ENCODE measurements around the gene HSP90B1. TPM values are rescaled to one million over a fixed set of nuclear protein-coding genes. Genes with fewer than 3 reads are reported as not detected.
A peak's percentile ranks its signal among the peaks of the same experiment; 100 is the strongest.

Gene HSP90B1
- total RNA-seq, 3 donors from 2014 or later (not counting 1 experiment from before 2014, with no cell fraction given) = 282 to 390 (median 389) TPM

DNA sequence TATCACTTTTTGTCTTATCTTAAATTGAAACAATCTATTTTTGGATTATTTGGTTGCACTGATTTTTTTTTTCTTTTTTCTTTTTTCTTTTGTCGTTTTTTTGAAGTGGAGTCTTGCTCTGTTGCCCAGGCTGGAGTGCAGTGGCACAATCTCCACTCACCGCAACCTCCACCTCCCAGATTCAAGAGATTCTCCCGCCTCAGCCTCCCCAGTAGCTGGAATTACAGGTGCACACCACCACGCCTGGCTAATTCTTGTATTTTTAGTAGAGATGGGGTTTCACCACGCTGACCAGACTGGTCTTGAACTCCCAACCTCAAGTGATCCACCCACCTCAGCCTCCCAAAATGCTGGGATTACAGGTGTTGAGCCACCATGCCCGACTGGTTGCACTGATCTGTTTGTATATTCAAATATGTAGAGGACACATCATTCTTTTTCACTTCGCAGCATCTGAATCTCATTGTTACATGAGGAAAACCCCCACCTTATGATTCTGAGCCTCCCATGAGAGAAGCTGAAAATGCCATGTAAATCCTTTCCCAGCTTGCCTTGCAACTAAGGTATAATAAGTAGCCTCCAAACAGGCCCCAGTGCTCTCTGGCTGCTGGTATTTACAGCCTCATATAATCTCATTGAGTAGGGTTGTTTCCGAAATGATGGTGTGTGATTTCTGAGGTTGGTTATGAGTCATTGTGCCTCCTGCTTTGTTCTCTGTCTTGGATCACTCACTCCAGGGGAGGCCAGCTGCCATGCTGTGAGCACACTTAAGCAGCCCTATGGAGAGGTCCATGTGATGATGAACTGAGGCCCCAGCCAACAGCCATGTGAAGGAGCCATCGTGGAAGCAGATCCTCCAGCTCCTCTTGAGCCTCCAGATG, 5.2 kb upstream of the HSP90B1 start:
- intact Hi-C loops (cut with micrococcal nuclease) = no loop called here
- Histone ChIP-seq H3K36me3 (ENCODE audit: control insufficient read depth, insufficient read depth, low read length) (no peaks in the 10 kb centered on the region), H3K4me3 (ENCODE audit: low read length) (no peak overlapping the region), H3K27ac (ENCODE audit: low read length) (no peak overlapping the region), H3K4me1 (ENCODE audit: control insufficient read depth, insufficient read depth, low read length) (peaks cover 15% of the 10 kb centered on the region), H3K9me3 (ENCODE audit: control insufficient read depth, insufficient read depth, low read length) (no peaks in the 10 kb centered on the region), H3K27me3 (ENCODE audit: control insufficient read depth, insufficient read depth, low read length) (no peaks in the 10 kb centered on the region)
- Mint-ChIP-seq H3K9me3 (no peaks in the 10 kb centered on the region), H3K27ac (no peak overlapping the region), H3K27me3 (ENCODE audit: low read depth in 2 of 2) (peaks cover 0 to 1% of the 10 kb centered on the region in 2 donors), H3K4me3 (no peak overlapping the region), H3K4me1 (peaks cover 17 to 24% of the 10 kb centered on the region in 2 donors), H3K36me3 (no peaks in the 10 kb centered on the region)
- TF ChIP-seq, protein P1, sequence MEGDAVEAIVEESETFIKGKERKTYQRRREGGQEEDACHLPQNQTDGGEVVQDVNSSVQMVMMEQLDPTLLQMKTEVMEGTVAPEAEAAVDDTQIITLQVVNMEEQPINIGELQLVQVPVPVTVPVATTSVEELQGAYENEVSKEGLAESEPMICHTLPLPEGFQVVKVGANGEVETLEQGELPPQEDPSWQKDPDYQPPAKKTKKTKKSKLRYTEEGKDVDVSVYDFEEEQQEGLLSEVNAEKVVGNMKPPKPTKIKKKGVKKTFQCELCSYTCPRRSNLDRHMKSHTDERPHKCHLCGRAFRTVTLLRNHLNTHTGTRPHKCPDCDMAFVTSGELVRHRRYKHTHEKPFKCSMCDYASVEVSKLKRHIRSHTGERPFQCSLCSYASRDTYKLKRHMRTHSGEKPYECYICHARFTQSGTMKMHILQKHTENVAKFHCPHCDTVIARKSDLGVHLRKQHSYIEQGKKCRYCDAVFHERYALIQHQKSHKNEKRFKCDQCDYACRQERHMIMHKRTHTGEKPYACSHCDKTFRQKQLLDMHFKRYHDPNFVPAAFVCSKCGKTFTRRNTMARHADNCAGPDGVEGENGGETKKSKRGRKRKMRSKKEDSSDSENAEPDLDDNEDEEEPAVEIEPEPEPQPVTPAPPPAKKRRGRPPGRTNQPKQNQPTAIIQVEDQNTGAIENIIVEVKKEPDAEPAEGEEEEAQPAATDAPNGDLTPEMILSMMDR (IDR thresholded peaks at IDR 0.05) = no peak
- WGBS (ENCODE audit: insufficient coverage) = 63% methylated on average over 6 of the region's 9 CpGs
- DNase-seq (peak in 1 of 2 donors; percentile 48), ATAC-seq (no peak)

DNA sequence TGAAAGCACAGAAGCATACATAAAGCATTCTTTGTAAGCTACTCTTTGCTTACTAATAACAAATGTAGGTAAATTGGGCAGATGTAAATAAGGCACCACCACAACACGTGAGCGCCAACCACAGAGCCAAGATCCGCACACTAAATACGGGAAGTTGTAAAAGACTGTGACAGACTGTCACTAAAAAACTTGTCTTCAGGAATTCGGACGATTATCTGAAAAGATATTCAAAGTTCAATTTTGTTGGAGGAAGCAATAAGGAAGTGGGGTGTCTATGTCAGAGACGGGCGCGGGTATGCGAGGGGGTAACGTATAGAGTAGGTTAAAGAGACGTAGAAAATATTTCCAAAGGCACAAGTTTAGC, 1.5 kb upstream of the HSP90B1 start:
- peaks cover 0 to 3% of the 10 kb centered on the region in 2 donors for H3K27me3 Mint-ChIP-seq (ENCODE audit: low read depth in 2 of 2)
- peak in 1 of 3 donors; percentile 2 for ATAC-seq

DNA sequence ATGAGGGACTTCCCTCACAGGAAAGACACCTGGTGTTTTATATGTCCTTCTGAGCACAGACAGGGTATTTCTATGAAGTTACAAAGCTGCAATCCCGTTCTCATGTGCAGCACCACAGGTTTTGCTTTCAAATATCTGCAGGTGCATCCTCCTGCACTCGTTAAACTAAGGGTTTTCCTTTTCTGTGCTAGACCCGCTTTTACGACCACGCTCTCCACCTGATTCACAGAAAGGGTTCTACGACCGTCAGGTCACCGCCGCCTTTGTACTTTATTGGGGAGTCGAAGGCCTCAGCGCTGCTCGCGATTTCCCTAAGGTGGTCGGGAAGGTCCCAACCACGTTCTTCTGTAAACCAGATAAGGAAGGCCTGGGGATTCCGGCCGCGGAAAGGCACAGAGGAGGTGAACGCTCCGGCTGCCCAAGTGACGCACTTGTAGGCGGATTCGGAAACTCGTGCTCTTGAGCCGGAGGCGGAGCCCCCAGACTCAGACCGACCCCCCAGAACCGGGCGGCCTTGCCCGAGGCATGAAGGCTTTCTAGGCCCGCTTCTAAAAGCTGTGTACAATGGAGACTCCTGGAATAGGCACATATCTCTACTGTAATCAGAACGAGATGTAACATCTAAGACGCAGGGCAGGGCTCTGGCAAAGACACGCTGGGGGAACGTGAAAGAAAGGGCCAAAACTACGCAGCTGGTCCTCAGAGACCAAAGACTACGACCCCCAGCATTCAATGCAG, 995 bp upstream of the HSP90B1 start:
- H3K9me3 Mint-ChIP-seq = no peaks in the 10 kb centered on the region
- peak; percentile 54 to 69 (median 64) for ATAC-seq

More for the DNA sequence above, 1.5 kb upstream of the HSP90B1 start:
- TF ChIP-seq, protein P1 (IDR thresholded peaks at IDR 0.05) = no peak
- peak overlapping the region; percentile 100 for H3K27ac Mint-ChIP-seq
- Histone ChIP-seq H3K36me3 (ENCODE audit: control insufficient read depth, insufficient read depth, low read length) (peaks cover 17% of the 10 kb centered on the region), H3K27ac (ENCODE audit: low read length) (peak overlapping the region; percentile 99), H3K4me1 (ENCODE audit: control insufficient read depth, insufficient read depth, low read length) (peaks cover 26% of the 10 kb centered on the region), H3K27me3 (ENCODE audit: control insufficient read depth, insufficient read depth, low read length) (no peaks in the 10 kb centered on the region), H3K4me3 (ENCODE audit: low read length) (peak overlapping the region; percentile 74), H3K9me3 (ENCODE audit: control insufficient read depth, insufficient read depth, low read length) (no peaks in the 10 kb centered on the region)
- intact Hi-C loops (cut with micrococcal nuclease) = no loop called here
- H3K4me3 Mint-ChIP-seq = peak overlapping the region; percentile 98
- peak; percentile 31 to 81 for DNase-seq
- no peaks in the 10 kb centered on the region for H3K36me3 Mint-ChIP-seq
- H3K4me1 Mint-ChIP-seq = peaks cover 46 to 51% of the 10 kb centered on the region in 2 donors
- no peaks in the 10 kb centered on the region for H3K9me3 Mint-ChIP-seq
- under 1% methylated on average over 10 of the region's 12 CpGs for WGBS (ENCODE audit: insufficient coverage)

More for the DNA sequence above, 995 bp upstream of the HSP90B1 start:
- peak overlapping the region; percentile 99 for H3K27ac ChIP-seq (ENCODE audit: low read length)
- peak; percentile 79 to 95 for DNase-seq
- H3K4me1 ChIP-seq (ENCODE audit: control insufficient read depth, insufficient read depth, low read length) = peaks cover 26% of the 10 kb centered on the region
- H3K4me3 ChIP-seq (ENCODE audit: low read length) = peak overlapping the region; percentile 74
- Mint-ChIP-seq H3K36me3 (peaks cover 3% of the 10 kb centered on the region), H3K27ac (peak overlapping the region; percentile 100), H3K4me3 (peak overlapping the region; percentile 98), H3K27me3 (ENCODE audit: low read depth in 2 of 2) (peaks cover 0 to 3% of the 10 kb centered on the region in 2 donors), H3K4me1 (peaks cover 48 to 54% of the 10 kb centered on the region in 2 donors)
- under 1% methylated on average over 37 of the region's 37 CpGs for WGBS (ENCODE audit: insufficient coverage)
- no peaks in the 10 kb centered on the region for H3K27me3 ChIP-seq (ENCODE audit: control insufficient read depth, insufficient read depth, low read length)
- TF ChIP-seq, protein P1 (IDR thresholded peaks at IDR 0.05) = no peak
- H3K9me3 ChIP-seq (ENCODE audit: control insufficient read depth, insufficient read depth, low read length) = no peaks in the 10 kb centered on the region
- H3K36me3 ChIP-seq (ENCODE audit: control insufficient read depth, insufficient read depth, low read length) = peaks cover 22% of the 10 kb centered on the region
- intact Hi-C loops (cut with micrococcal nuclease) = no loop called here
